Fibroblast of skin of left biceps (primary cell): ENCODE data around the gene MARCHF6.
"Not testable (repeated sequence)": the region's sequence is repeated elsewhere in the genome, so short reads cannot be mapped to it uniquely, and the experiment has no call there.

Source experiments
- DNase-seq, 2 experiments: peaks; one replicate each; pipeline ENCODE4 v3.0.0-alpha.2; 2013; ENCODE audit warnings: low read depth in 2 of 2

MARCHF6 gene, protein sequence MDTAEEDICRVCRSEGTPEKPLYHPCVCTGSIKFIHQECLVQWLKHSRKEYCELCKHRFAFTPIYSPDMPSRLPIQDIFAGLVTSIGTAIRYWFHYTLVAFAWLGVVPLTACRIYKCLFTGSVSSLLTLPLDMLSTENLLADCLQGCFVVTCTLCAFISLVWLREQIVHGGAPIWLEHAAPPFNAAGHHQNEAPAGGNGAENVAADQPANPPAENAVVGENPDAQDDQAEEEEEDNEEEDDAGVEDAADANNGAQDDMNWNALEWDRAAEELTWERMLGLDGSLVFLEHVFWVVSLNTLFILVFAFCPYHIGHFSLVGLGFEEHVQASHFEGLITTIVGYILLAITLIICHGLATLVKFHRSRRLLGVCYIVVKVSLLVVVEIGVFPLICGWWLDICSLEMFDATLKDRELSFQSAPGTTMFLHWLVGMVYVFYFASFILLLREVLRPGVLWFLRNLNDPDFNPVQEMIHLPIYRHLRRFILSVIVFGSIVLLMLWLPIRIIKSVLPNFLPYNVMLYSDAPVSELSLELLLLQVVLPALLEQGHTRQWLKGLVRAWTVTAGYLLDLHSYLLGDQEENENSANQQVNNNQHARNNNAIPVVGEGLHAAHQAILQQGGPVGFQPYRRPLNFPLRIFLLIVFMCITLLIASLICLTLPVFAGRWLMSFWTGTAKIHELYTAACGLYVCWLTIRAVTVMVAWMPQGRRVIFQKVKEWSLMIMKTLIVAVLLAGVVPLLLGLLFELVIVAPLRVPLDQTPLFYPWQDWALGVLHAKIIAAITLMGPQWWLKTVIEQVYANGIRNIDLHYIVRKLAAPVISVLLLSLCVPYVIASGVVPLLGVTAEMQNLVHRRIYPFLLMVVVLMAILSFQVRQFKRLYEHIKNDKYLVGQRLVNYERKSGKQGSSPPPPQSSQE

DNA sequence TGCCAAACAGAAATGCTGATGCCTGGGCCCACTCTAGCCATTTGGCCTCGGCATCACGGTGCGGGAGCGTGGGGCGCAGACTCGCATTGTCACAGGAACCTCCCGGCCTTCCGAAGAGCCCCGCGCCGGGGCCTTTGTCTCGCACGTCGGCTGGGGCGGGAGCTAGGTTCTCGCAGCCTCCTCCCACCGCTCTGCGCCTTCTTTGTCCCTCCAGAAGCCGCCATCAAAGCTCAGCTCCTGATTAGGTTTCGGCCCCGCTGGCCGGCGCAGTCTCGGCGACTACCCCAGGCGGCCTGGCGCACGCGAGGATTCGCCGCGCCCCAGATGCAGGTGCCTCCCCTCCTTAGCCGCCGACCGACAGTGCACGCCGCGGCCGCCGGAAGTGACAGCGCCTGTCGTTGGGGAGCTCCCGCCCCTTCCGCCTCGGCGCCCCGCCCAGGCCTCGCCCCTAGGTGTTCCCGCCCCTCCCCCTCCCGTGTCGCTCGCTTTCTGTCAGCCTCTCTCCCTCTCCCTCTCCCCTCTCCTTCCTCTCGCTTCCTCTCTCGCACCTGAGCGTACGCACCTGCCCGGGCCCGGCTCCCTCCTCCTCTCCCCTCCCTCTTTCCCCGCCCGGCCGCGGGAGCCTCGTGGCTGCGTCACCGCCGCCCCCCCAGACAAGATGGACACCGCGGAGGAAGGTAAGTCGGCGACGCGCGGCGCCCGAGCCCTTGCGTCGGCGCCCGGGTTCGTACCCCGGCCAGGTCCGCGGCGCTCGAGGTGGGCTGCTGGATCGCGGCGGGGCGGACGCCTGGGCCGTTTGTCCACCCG lies at the start of gene MARCHF6:
Gene MARCHF6, plus strand, starts transcription at position 455 of the 807 bp plus-strand sequence. Its CDS starts 204 bp downstream, at position 659.
- DNase-seq, result peak; percentile 60 to 70

DNA sequence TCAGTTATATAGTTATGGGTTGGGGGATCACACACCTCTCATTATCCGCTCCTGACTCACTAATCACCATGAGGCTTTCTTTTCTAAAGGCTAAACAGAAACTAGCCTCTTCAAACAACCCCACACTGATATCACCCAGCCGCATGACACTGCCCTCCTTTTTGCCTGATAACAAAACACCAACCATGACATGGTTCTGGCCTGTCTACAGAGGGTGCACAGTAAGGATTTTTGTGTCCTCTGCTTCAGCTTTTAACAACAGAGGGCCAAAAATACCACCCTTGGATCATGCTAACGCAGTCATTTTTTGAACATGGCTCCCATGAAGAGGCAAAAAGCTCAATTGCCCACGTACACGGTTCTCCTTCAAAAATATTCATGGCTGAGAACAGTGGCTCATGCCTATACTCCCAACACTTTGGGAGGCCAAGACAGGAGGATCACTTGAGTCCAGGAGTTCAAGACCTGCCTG lies 49.8 kb upstream of the MARCHF6 start:
- no peak for DNase-seq

DNA sequence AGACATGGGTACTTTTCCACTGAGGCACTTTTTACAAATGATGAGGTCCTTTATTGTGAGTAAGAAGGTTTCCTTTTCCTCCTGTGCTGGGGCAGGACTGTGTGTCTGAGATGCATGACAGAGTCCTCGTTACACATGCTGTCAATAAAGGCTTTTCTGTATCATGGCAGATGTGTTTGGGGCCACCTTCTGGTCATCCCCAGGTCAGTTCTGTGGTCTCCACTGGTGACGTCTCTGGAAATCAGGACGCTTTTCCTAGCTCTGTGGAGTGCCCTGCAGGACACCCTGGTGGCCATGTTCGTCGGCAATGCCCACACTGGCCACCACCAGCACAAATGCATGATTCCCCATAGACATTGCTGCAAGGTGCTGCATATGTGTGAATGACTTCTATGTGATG lies 48.6 kb upstream of the MARCHF6 start:
- DNase-seq, result no peak

DNA sequence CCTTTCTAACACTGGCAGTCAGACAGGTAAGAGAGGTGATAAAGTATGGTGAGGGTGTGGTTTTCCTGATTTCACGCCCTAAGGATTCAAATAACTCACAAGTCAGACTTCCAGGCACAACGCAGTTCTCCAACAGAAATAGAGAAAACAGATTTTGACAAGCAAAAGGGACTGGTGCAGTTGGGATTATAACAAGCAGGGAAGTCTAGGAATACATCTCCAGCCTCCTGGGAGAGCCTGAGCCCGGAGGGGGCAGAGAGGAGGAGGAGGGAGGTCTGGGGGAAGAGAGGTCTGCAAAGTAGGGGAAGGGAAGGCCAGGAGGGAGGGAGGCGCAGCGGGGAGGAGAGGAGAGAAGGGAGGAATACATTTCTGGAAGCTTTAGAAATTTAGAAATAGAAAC lies 47.4 kb upstream of the MARCHF6 start:
- DNase-seq, result no peak

DNA sequence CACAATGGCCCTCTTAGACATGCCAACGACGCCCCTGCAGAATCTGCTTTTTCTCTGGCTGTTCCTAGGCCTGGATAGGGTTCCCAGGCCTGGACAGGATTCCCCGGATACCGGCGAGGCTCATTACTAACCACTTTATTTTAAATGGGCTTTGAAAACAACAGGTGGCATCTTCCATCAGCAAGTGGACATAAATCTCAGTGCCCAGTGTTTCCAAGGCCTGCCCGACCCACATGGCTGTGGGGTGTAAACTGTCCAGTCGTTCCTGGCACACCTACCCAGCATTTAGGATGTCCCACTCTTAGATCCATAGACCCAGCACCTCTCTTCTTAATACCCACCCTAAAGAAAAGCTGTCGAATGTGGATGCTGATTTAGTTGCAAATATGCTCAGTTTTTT lies 46.7 kb upstream of the MARCHF6 start:
- DNase-seq, result no peak

DNA sequence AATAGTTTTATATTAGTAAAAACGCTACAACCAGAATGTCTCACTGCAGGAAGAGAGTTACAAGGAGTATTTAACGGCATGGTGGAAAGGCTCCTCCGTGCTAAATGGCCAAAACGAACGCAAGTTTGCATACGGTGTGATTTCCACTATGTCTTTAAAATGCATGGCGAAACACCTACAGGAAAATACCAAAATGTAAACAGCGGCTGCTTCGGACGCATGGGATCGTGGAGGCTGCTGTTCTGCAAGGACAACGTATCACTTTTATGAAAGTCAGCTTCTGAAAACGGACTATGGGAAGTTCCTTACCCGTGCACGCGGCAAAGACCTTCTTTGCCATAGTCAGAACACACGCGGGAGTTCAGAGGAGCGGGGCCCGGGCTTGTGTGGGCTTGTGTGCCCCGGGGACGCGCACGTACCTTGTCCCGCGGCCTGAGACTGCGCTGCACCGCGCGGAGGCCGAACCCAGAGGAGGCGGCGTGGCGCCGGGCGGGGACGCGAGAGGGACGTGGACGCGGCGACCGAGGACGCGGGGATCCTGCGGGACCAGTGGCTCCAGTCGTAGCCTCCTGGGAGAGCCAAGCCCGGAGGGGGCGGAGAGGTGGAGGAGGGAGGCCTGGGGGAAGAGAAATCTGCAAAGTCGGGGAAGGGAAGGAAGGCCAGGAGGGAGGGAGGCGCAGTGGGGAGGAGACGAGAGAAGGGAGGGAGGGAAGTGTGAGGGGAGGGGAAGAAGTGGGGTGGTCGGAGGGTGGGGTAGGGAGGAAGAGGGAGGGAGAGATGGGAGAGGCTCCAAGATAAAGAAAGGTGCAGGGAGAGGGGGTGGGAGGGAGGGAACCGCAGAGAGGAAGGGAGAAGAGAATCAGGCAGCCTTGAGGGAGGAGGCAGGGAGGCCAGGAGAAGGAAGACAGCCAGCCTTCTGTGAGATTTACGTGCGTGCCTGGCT lies 46.0 kb upstream of the MARCHF6 start, which contains the start of gene CMBL:
Gene CMBL, minus strand, starts transcription at position 697 of the 943 bp plus-strand sequence. CDS start 17,140 bp downstream, outside the sequence.
- no peak for DNase-seq

DNA sequence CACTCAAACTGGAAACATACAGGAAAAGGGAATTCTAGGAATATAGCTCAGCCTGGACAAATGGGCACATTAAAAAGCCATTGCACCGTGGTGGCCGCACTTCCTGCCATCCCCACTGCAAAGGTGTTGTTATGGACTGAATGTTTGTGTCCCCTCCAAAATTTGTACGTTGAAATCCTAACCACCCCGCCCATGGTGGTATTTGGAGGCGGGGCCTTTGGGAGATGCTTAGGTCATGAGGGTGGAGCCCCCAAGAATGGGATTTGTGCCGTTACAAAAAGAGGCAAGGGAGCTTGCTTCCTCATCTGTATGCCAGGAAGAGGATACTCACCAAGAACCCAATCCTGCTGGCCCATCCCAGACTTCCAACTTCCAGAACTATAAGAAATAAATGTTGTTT lies 44.7 kb upstream of the MARCHF6 start:
- no peak for DNase-seq

DNA sequence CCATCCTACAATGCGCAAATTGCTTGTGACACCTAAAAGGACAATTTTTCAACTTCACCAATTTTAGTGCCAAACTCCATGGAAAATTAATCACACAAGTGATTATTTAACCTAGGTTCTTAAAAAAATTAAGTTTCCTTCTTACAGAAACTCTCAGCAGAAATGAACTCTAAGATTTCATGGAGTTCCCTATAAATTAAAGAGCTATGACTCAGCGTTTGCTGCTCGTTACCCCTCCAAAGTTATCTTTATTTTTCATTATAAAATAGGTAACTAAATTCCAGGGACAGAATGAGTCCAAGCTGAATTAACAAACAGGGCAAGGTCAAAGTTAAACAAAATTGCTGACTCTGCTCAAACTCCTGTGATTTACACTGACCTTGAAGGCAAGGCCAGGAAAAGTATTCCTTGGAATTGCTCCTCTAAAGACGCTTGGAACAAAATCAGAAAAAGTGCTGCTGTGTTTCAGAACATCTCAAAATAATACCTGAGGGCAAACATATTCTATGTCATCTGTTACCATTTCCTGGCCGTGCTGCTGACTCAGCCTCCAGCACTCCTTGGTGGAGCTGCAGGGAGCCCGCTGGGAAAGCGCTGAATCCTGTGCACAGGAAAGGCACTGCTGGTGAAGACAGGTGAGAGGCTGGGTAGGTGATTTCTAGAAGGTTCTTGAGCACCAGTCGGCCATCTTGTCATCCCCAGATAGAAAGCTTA lies 43.3 kb upstream of the MARCHF6 start:
- no peak for DNase-seq

DNA sequence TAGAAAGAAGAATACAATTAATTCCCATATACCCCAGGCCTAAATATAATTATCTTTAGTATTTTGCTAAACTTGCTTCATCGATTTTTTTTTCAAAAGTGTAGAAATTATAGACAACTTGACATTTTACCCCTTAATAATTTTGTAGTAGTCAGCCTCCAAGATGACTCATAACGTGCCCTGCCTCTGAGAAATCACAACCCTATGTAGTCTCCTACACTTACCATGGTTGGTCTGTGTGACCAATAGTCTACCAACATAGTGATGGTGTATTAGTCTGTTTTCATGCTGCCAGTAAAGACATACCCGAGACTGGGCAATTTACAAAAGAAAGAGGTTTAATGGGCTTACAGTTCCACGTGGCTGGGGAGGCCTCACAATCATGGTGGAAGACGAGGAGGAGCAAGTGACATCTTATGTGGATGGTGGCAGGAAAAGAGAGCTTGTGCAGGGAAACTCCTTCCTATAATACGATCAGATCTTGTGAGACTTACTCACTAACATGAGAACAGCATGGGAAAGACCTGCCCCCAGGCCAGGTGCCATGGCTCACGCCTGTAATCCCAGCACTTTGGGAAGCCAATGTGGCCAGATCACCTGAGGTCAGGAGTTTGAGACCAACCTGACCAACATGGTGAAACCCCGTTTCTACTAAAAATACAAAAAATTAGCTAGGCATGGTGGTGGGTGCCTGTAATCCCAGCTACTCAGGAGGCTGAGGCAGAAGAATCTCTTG lies 42.5 kb upstream of the MARCHF6 start:
- not testable (repeated sequence) for DNase-seq

DNA sequence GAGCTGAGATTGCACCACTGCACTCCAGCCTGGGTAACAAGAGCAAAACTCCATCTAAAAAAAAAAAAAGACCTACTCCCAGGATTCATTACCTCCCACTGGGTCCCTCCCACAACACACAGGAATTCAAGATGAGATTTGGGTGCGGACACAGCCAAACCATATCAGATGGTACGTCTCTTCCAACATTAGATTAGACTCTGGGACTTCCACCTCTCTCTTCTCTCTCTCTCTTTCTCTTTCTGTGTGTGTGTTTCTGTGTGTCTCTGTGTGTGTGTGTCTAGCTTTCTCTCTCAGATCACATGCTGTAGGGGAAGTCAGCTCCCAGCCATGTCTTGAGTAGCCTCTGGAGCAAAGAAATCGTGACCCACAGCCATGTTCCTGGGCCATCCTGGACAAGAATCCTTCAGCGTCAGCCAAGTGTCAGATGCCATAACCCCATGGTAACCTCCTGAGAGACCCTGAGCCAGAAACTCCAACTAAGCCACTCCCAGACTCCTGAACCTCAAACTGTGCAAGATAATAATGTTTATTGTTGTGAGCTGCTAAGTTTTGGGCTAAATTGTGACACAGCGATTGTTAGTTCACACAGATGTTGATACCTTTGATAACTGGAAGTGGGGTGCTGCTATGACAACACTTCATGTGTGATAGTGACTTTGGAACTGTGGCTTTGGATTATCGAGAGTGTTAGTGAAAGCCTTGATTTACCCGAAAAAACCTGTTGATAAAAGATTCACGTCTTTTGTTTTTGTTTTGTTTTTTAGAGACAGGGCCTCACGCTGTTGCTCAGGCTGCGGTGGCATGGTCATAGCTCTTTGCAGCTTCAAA lies 41.7 kb upstream of the MARCHF6 start:
- DNase-seq, result no peak

DNA sequence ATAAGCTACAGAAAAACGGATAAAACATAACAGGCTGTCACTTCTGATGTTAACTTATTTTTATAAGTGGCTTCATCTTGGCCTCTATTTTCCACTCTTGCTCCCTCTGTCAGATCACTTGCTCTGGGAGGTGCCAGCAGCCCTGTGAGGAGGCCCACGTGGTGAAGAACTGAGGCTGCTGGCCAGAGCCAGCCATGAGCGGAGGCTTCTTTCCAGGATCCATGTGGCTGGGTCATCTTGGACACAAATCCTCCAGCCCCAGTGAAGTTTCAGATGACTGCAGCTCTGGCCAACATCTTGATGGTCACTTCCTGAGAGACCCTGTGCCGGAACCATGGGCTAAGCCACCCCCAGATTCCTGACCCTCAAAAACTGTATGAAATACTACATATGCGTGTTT lies 38.3 kb upstream of the MARCHF6 start:
- no peak for DNase-seq

DNA sequence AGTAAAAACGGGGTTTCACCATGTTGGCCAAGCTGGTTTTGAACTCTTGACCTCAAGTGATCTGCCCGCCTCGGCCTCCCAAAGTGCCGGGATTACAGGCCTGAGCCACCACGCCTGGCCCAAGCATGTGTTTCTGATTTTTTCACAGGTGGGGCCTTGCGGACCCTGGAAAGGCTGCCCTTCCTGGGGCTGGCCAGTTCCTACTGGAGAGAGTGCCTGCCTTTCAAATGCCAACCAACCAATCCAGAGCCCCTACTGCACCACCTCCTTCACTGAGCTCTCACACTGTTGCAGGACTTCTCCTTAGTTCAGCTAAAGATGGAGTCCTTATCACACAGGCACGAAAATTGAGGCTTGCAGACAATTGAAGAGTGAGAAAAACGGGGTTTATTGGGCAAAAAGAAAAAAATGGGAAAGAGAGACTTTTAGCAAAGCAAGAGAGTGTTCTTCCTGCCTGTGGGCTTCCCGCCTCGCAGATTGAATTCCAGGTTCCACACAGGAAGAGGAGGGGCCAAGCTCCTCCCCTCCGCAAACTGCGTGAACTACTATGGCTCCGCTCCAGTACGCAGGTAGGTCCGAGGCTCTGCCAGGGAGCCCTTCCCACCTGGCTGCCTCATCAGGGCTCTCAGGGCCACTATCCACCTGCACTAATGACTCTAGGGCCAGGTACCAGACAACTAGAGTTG lies 37.5 kb upstream of the MARCHF6 start:
- DNase-seq, result no peak

DNA sequence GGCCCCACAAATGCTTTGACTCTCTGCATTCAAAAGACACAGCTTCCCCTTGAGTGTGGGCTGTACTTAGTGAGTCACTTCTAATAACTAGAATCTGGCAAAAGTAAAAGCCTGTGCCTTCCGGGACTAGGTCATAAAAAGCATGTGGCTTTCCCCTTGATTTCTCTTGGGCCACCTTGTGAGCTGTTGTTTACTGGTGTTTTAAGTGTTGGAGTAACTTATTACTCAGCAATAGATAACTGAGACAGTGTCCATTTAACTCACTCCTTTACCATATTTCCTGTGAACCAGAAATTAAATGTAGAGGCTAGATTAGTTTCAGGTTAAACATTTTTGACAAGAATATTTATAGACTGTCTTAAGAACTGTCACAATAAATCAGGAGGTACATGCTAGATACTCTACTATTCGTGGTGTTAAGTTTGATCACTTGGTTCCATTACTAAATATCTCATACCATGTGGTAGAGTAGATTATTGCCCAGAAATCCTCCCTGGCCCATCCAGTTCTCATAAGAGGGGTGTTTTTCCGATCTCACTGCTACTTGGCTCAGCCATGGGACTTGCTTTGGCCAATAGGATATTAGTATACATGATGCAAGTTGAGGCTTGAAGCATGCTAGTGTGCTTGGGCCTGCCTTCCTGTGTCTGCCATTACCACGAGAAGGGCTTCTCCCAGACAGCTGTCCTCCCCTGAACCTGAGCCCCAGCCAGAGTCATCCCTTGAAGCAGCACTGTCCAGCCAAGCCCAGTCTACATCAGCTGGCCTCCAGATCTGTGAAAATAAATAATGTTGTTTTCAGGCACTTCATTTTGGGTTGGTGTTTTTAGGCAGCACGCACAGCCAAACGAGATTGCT lies 35.4 kb upstream of the MARCHF6 start:
- no peak for DNase-seq

DNA sequence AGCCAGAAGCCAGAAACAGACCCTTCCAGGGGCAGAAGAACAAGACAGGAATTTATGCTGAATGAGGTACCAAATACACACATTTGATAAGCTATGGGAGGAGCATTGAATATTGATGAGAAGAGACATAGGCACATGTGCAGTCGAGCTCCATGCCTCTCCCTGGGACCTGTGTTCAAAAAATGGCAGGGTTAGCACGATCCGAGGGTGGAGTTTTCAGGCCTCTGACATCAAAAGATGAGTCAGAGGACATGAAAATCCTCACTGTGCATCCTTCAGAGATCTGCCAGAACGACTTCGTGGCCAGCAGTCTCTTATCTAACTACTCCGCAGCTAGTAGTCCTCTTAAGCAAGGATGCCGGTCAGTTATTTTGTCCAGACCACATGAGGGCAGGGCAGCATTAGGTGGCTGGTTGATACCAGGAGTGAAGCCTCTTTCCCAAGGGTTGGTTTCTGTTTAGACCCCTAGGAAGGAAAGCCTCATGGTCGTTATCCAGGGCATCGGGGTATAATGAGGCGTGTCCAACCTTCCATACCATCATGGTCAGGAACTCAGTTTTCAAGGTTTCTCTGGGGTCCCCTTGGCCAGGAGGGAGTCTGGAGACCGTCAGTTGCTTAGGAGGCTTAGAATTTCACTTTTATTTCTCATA lies 34.2 kb upstream of the MARCHF6 start:
- DNase-seq, result no peak

DNA sequence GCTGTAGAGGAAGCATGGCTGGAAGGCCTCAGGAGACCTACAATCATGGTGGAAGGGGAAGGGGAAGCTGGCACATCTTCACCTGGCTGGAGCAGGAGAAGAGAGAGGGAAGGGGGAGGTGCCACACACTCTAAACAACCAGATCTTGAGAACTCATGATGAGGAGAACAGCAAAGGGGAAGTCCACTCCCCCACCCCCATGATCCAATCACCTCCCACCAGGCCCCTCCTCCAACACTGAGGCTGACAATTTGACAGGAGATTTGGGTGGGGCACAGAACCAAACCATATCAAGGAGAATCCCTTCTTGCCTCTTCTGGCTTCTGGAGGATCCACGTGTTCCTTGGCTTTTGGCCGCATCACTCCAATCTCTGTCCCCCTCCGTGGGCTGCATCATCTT lies 32.7 kb upstream of the MARCHF6 start:
- no peak for DNase-seq

DNA sequence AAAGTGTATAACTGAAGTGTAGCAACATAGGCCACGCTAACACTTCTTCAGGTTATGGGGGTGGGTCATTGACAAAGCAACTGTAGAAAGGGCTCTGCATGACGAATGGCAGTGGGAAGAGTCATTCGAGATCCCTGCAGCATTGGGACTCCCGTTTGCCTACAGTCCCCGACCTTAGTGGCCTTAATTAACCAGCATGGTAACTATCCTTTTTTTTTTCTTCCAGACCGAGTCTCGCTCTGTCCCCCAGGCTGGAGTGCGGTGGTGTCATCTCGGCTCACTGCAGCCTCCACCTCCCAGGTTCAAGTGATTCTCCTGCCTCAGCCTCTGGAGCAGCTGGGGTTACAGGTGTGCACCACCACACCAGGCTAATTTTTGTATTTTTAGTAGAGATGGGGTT lies 31.6 kb upstream of the MARCHF6 start:
- DNase-seq, result no peak
